ENCODE measurements around the gene ZBTB6.

- TF ChIP-seq, protein P1, sequence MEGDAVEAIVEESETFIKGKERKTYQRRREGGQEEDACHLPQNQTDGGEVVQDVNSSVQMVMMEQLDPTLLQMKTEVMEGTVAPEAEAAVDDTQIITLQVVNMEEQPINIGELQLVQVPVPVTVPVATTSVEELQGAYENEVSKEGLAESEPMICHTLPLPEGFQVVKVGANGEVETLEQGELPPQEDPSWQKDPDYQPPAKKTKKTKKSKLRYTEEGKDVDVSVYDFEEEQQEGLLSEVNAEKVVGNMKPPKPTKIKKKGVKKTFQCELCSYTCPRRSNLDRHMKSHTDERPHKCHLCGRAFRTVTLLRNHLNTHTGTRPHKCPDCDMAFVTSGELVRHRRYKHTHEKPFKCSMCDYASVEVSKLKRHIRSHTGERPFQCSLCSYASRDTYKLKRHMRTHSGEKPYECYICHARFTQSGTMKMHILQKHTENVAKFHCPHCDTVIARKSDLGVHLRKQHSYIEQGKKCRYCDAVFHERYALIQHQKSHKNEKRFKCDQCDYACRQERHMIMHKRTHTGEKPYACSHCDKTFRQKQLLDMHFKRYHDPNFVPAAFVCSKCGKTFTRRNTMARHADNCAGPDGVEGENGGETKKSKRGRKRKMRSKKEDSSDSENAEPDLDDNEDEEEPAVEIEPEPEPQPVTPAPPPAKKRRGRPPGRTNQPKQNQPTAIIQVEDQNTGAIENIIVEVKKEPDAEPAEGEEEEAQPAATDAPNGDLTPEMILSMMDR (IDR thresholded peaks at IDR 0.05): no peak
- TF ChIP-seq POLR2A (IDR thresholded peaks at IDR 0.05): no peak
These were observed 23.8 kb upstream of the ZBTB6 start for GRCh38 chr9:122936883-122937282.
